NCI-H2107 (cell line): ENCODE data around the gene CSPG4.
"Not testable (repeated sequence)": the region's sequence is repeated elsewhere in the genome, so short reads cannot be mapped to it uniquely, and the experiment has no call there.

Experiments used
- DNase-seq: peaks from one replicate; lab custom pipeline; 2025; lab: John Stamatoyannopoulos, UW

CSPG4 gene, protein sequence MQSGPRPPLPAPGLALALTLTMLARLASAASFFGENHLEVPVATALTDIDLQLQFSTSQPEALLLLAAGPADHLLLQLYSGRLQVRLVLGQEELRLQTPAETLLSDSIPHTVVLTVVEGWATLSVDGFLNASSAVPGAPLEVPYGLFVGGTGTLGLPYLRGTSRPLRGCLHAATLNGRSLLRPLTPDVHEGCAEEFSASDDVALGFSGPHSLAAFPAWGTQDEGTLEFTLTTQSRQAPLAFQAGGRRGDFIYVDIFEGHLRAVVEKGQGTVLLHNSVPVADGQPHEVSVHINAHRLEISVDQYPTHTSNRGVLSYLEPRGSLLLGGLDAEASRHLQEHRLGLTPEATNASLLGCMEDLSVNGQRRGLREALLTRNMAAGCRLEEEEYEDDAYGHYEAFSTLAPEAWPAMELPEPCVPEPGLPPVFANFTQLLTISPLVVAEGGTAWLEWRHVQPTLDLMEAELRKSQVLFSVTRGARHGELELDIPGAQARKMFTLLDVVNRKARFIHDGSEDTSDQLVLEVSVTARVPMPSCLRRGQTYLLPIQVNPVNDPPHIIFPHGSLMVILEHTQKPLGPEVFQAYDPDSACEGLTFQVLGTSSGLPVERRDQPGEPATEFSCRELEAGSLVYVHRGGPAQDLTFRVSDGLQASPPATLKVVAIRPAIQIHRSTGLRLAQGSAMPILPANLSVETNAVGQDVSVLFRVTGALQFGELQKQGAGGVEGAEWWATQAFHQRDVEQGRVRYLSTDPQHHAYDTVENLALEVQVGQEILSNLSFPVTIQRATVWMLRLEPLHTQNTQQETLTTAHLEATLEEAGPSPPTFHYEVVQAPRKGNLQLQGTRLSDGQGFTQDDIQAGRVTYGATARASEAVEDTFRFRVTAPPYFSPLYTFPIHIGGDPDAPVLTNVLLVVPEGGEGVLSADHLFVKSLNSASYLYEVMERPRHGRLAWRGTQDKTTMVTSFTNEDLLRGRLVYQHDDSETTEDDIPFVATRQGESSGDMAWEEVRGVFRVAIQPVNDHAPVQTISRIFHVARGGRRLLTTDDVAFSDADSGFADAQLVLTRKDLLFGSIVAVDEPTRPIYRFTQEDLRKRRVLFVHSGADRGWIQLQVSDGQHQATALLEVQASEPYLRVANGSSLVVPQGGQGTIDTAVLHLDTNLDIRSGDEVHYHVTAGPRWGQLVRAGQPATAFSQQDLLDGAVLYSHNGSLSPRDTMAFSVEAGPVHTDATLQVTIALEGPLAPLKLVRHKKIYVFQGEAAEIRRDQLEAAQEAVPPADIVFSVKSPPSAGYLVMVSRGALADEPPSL (N-terminal part only)

GRCh38 chr15:75712668-75713337 lies at the start of gene CSPG4:
CSPG4 (minus strand) TSS chr15:75712848; CDS start chr15:75712755, 93 bp downstream.
- no peak for DNase-seq

GRCh38 chr15:75762357-75762718 lies 49.7 kb upstream of the CSPG4 start:
- DNase-seq, result not testable (repeated sequence)

GRCh38 chr15:75761446-75762356 lies 49.1 kb upstream of the CSPG4 start:
- no peak for DNase-seq

GRCh38 chr15:75760704-75761435 lies 48.2 kb upstream of the CSPG4 start:
- no peak for DNase-seq

- DNase-seq, result not testable (repeated sequence)
Measured at GRCh38 chr15:75760131-75760520, 47.5 kb upstream of the CSPG4 start.

GRCh38 chr15:75759416-75760130 lies 46.9 kb upstream of the CSPG4 start:
- no peak for DNase-seq

DNA sequence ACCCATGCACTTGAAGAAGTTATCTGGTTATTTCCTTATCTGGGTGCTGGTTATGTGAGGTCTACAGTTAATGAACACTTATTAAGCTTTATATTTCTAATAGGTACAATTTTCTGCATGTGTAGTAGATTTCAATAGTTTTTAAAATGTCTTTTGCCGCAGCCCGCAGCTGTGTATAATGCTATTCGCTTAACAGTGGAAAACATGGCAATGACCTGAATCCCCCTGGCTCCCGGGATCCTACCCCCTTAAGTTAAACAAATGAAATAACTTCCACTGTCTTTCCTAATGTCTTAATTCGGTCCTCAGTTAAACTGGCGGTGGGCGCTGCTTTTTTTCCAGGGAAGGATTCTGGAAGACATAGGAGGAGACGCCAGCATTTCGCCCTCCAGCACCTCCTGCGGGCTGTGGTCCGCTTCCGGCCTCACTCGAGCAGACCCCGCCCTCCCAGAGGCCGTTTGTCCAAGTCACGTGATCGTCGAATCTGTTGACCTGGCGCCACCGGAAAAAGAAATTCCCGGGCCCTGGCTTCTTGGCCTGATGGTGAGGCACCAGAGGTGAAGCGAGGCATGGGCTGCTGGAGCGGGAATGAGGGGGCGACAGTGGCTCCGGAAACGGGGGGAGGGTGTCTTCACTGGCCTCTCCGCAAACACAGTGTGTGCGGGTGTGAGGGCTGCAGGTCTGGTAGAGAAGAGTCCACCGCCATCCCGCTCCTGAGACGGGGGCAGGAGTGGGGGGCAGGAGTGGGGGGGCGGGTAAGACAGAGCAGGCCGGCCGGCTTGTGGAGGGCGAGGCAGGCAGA lies 45.6 kb upstream of the CSPG4 start:
- peak; percentile 20 for DNase-seq

DNA sequence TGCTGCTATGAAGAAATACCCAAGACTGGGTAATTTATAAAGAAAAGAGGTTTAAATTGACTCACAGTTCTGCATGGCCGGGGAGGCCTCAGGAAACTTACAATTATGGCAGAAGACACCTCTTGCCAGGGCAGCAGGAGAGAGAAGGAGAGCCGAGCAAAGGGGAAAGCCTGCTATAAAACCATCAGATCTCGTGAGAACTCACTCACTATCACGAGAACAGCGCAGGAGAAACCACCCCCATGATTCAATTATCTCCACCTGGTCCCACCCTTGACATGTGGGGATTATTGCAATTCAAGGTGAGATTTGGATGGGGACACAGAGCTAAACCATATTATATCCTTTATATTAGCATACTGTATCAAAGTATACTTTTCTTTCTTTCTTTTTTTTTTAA lies 42.2 kb upstream of the CSPG4 start:
- DNase-seq, result not testable (repeated sequence)

- no peak for DNase-seq
Measured at GRCh38 chr15:75753145-75753544, 40.5 kb upstream of the CSPG4 start.

- no peak for DNase-seq
Measured at GRCh38 chr15:75751891-75752290, 39.2 kb upstream of the CSPG4 start.

- no peak for DNase-seq
Measured at GRCh38 chr15:75751116-75751875, 38.6 kb upstream of the CSPG4 start.

DNA sequence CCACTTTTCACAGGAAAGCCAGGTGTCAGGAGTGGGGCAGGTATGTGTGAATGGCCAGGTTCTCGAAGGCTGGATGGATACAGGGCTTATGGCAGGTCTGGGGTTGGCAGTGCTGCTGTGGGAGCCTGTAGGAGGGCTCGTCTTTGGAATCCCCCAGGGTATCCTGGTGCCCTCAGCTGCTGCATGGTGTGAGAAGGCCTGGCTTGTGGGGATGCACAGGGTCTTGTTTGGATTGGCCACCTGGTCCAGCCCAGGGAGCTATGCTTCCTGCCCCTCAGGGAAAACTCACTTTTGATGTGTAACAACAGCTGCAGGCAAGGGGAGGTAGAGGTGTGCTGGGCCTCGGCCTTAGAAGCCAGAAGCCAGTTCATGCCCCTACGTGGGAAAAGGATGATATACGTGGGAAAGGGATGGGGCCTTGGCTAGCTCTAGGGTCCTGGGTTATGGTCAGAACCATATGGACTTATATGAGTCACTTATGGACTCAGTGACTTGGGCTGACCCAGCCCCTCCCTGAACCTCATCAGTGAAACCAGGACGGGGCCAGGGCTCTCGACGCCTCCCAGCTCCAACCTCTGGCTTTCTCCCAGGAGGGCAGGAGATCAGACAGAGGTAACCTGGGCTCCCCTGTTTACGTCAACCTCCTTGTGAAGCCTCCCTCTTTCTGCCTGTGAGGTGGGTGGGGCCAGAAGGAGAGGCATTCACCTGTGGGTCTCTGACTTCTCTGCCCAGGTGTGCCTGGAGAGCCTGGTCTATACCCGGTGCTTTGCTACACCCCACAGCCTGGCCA lies 37.8 kb upstream of the CSPG4 start:
- no peak for DNase-seq

DNA sequence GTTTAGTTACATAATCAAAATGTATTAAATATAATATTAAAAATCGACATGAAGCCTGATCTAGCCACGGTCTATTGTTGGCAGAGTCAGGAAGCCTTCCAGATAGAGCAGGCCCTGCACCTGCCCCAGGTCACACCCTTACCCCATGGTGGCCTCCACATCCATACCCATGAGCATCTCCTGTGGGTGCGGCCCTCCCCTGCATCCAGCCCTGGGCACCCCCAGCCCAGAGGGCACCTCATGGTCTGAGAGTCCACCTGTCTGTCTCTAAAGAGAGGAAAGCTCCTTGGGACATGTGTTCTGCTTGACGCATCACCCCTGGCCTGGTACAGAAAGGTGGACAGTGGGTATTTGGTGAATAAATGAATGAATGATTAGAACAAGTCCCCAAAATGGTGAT lies 37.2 kb upstream of the CSPG4 start:
- DNase-seq, result no peak

- DNase-seq, result not testable (repeated sequence)
Measured at GRCh38 chr15:75748882-75749281, 36.2 kb upstream of the CSPG4 start.

GRCh38 chr15:75747121-75747520 lies 34.5 kb upstream of the CSPG4 start:
- not testable (repeated sequence) for DNase-seq

DNA sequence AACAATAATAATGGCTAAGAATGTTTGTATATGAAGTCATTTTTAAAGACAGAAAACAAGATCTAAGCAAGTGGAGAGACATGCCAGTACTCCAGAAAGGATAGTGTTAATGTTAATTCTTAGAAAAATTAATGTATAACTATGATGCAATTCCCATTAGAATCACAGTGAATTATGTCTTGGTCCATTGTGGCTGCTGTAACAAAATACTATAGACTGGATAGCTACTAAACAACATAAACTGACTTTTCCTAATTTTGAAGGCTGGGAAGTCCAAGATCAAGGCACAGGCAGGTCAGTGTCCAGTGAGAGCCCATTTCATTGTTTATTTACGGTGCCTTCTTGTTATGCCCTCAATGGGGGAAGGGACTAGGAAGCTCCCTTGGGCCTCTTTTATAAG lies 32.7 kb upstream of the CSPG4 start:
- no peak for DNase-seq

- DNase-seq, result not testable (repeated sequence)
Measured at GRCh38 chr15:75742346-75742745, 29.7 kb upstream of the CSPG4 start.
